ENCODE results near the gene FBXW2.

DNA sequence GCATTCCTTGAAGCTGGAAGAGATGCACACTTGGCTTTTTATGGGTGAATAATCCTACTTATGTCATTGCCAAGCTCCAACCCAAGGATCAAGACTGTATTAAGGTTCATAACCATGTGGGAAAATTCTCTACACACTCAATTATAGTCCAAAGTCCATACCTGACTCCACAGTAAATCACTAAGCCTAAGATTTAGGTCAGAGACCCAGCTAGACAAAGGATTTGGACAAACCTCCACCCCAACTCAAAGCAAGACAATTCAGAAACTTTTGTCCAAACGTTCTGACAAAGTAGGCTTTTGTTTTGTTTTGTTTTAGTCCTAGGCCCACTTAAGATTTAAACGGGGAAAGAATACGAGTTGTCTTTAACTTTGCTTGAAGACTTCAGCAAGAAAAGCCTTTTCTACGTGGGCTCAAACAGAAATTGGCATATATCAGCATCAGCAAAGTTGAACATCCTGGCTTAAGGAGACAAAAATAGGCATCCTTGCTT lies 80.6 kb downstream of the FBXW2 start:
- TF ChIP-seq, protein P1, sequence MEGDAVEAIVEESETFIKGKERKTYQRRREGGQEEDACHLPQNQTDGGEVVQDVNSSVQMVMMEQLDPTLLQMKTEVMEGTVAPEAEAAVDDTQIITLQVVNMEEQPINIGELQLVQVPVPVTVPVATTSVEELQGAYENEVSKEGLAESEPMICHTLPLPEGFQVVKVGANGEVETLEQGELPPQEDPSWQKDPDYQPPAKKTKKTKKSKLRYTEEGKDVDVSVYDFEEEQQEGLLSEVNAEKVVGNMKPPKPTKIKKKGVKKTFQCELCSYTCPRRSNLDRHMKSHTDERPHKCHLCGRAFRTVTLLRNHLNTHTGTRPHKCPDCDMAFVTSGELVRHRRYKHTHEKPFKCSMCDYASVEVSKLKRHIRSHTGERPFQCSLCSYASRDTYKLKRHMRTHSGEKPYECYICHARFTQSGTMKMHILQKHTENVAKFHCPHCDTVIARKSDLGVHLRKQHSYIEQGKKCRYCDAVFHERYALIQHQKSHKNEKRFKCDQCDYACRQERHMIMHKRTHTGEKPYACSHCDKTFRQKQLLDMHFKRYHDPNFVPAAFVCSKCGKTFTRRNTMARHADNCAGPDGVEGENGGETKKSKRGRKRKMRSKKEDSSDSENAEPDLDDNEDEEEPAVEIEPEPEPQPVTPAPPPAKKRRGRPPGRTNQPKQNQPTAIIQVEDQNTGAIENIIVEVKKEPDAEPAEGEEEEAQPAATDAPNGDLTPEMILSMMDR (conservative IDR thresholded peaks at IDR 0.05; ENCODE audit: low read length): no peak
- TF ChIP-seq EZH2phosphoT487 (IDR thresholded peaks at IDR 0.05; ENCODE audit: borderline replicate concordance, low read depth, low read length): no peak
